Lower lobe of right lung (tissue), 2 donors: ENCODE results near the gene AKR1B15. TPM values are rescaled to one million over a fixed set of nuclear protein-coding genes. Genes with fewer than 3 reads are reported as not detected.

ENCODE experiments used
- ATAC-seq, 2 donors: fragments of 200-7000 bp; cut with Tn5 transposase; one replicate each; pipeline ENCODE4 v1.9.1; 2020 to 2022; ENCODE audit warnings: mild to moderate bottlenecking in 2 of 2, moderate library complexity in 2 of 2
- DNase-seq: peaks from one replicate; pipeline ENCODE4 v3.0.0-alpha.2; 2020
- H3K27ac ChIP-seq: fragments of 200-600 bp; one replicate; pipeline ENCODE4 v1.8.0; 2022
- H3K27me3 ChIP-seq: fragments of 200-600 bp; one replicate; pipeline ENCODE4 v1.8.0; 2022; ENCODE audit warnings: low read depth
- H3K36me3 ChIP-seq: fragments of 200-600 bp; one replicate; pipeline ENCODE4 v1.8.0; 2022; ENCODE audit warnings: mild to moderate bottlenecking
- H3K4me1 ChIP-seq: fragments of 200-600 bp; one replicate; pipeline ENCODE4 v1.8.0; 2022
- H3K4me3 ChIP-seq: fragments of 200-600 bp; one replicate; pipeline ENCODE4 v1.8.0; 2022; ENCODE audit warnings: mild to moderate bottlenecking
- H3K9me3 ChIP-seq: fragments of 200-600 bp; one replicate; pipeline ENCODE4 v1.8.0; 2022
- CTCF ChIP-seq: fragments of 200-600 bp; IDR thresholded peaks from one replicate; pipeline ENCODE4 v1.8.0; 2022; ENCODE audit warnings: antibody characterized with exemption, mild to moderate bottlenecking
- intact Hi-C: fragments of 100-400 bp; cut with DNase I; formaldehyde crosslinking; loops from one replicate; pipeline ENCODE4 v1.11.0; 2022
- total RNA-seq: library from RNA; stranded (reverse); fragmentation: NEBNext Ultra II Directional; extraction: Animal tissue kit (Norgen Biotek cat#: 25700); gene quantifications from one replicate; pipeline ENCODE4 v1.2.1, GENCODE V29; 2021
- donor health status: DM: no; HTN: yes; CAD: no; lungs with severe emphysema.

Gene AKR1B15
- total RNA-seq, 1 donor from 2014 or later, result not detected

GRCh38 chr7:134601459-134601858, 52.5 kb downstream of the AKR1B15 start:
- Histone ChIP-seq H3K36me3 (no peaks in the 10 kb centered on the region), H3K27me3 (no peaks in the 10 kb centered on the region), H3K9me3 (no peaks in the 10 kb centered on the region), H3K27ac (no peak overlapping the region), H3K4me3 (no peak overlapping the region), H3K4me1 (peaks cover 13% of the 10 kb centered on the region)
- ATAC-seq (no peak), DNase-seq (no peak)
- intact Hi-C loops, result loop anchor here (10.0 kb wide), 2 partner anchors 87 to 167 kb away; no protein-coding TSS in a partner anchor
- TF ChIP-seq CTCF, result no peak

GRCh38 chr7:134602881-134603451, 54.1 kb downstream of the AKR1B15 start:
- Histone ChIP-seq H3K36me3 (no peaks in the 10 kb centered on the region), H3K27me3 (no peaks in the 10 kb centered on the region), H3K9me3 (no peaks in the 10 kb centered on the region), H3K27ac (peak overlapping the region; percentile 57), H3K4me3 (no peak overlapping the region), H3K4me1 (peaks cover 13% of the 10 kb centered on the region)
- DNase-seq, result no peak
- intact Hi-C loops, result loop anchor here (10.0 kb wide), 2 partner anchors 88 to 168 kb away; no protein-coding TSS in a partner anchor
- no peak for TF ChIP-seq CTCF
- peak in 1 of 2 donors; percentile 15 for ATAC-seq

GRCh38 chr7:134605978-134606923, 57.3 kb downstream of the AKR1B15 start:
- TF ChIP-seq CTCF, result peak; percentile 92
- intact Hi-C loops, result loop anchor here (10.0 kb wide), 2 partner anchors 91 to 171 kb away; no protein-coding TSS in a partner anchor
- no peak overlapping the region for H3K4me3 ChIP-seq
- H3K27me3 ChIP-seq, result no peaks in the 10 kb centered on the region
- DNase-seq (peak; percentile 52), ATAC-seq (peak; percentile 91)
- H3K4me1 ChIP-seq, result peaks cover 13% of the 10 kb centered on the region
- peak overlapping the region; percentile 10 for H3K27ac ChIP-seq
- H3K9me3 ChIP-seq, result no peaks in the 10 kb centered on the region
- H3K36me3 ChIP-seq, result no peaks in the 10 kb centered on the region

- Histone ChIP-seq H3K27ac (no peak overlapping the region), H3K9me3 (no peaks in the 10 kb centered on the region), H3K27me3 (no peaks in the 10 kb centered on the region), H3K4me1 (peaks cover 9% of the 10 kb centered on the region), H3K4me3 (no peak overlapping the region), H3K36me3 (no peaks in the 10 kb centered on the region)
- DNase-seq, result no peak
- ATAC-seq, result no peak
- intact Hi-C loops, result no loop called here
- no peak for TF ChIP-seq CTCF
These were observed 62.8 kb downstream of the AKR1B15 start for GRCh38 chr7:134611611-134612151.

GRCh38 chr7:134612197-134612596, 63.3 kb downstream of the AKR1B15 start:
- no peak for DNase-seq
- intact Hi-C loops, result no loop called here
- no peak overlapping the region for H3K27ac ChIP-seq
- ATAC-seq, result no peak
- no peaks in the 10 kb centered on the region for H3K36me3 ChIP-seq
- peaks cover 9% of the 10 kb centered on the region for H3K4me1 ChIP-seq
- H3K4me3 ChIP-seq, result no peak overlapping the region
- no peak for TF ChIP-seq CTCF
- H3K9me3 ChIP-seq, result no peaks in the 10 kb centered on the region
- no peaks in the 10 kb centered on the region for H3K27me3 ChIP-seq
